GM10248 (cell line): Measurements from ENCODE around the gene ATP5F1E.

Experiments used
- CTCF ChIA-PET: fragments of 300-600 bp; sonication (Branson Sonifier 250); formaldehyde crosslinking; extraction: SDS; loops from one replicate; lab custom pipeline; 2021; ENCODE audit warnings: antibody characterized with exemption; lab: Yijun Ruan, JAX
- POLR2A ChIA-PET: fragments of 350-650 bp; sonication (Branson Sonifier 250); formaldehyde crosslinking; extraction: SDS; loops from one replicate; lab custom pipeline; 2020; ENCODE audit warnings: antibody characterized with exemption; lab: Yijun Ruan, JAX
- DNase-seq: peaks from one replicate; pipeline ENCODE4 v3.0.0; 2012; ENCODE audit errors: extremely low spot score
- TF ChIP-seq, protein P1 (sequence below): IDR thresholded peaks from 2 replicates; pipeline ENCODE4 v1.5.1; 2012; ENCODE audit warnings: mild to moderate bottlenecking, low read depth; ENCODE audit errors: extremely low read depth, missing control alignments, control extremely low read depth

The ATP5F1E gene

GRCh38 chr20:59062081-59062480, 29.9 kb upstream of the ATP5F1E start:
- ChIA-PET POLR2A (no interaction called here), CTCF (no interaction called here)
- TF ChIP-seq, protein P1, sequence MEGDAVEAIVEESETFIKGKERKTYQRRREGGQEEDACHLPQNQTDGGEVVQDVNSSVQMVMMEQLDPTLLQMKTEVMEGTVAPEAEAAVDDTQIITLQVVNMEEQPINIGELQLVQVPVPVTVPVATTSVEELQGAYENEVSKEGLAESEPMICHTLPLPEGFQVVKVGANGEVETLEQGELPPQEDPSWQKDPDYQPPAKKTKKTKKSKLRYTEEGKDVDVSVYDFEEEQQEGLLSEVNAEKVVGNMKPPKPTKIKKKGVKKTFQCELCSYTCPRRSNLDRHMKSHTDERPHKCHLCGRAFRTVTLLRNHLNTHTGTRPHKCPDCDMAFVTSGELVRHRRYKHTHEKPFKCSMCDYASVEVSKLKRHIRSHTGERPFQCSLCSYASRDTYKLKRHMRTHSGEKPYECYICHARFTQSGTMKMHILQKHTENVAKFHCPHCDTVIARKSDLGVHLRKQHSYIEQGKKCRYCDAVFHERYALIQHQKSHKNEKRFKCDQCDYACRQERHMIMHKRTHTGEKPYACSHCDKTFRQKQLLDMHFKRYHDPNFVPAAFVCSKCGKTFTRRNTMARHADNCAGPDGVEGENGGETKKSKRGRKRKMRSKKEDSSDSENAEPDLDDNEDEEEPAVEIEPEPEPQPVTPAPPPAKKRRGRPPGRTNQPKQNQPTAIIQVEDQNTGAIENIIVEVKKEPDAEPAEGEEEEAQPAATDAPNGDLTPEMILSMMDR: no peak
- no peak for DNase-seq

DNA sequence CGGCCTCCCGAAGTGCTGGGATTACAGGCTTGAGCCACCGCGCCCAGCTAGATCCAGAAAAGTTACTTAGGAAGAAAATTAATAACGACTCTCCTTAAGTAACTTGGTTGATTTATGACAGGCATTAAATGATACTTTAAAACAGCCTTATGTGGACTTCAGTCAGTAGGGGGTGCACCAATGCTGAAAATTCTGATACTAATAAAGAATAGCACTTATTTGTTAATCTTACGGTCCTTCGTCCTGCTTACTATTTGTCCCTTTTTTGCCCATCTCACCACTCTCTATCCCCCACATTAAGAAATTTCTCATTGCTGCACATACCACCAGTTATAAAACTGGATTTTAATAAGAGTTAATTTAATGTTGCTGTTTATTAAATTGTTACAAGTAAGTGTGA, 23.2 kb upstream of the ATP5F1E start:
- CTCF ChIA-PET: interaction anchor here (1.3 to 1.7 kb wide), 2 partner anchors 18 to 166 kb away, joined by 3 to 5 read pairs; no protein-coding TSS in a partner anchor
- TF ChIP-seq, protein P1: peak; percentile 37
- DNase-seq: no peak
- POLR2A ChIA-PET: no interaction called here

GRCh38 chr20:59051666-59052185, 19.6 kb upstream of the ATP5F1E start:
- no peak for DNase-seq
- TF ChIP-seq, protein P1: no peak
- CTCF ChIA-PET: interaction anchor here (0.7 to 2.9 kb wide), 3 partner anchors 8 to 172 kb away, joined by 3 to 10 read pairs (median 5); no protein-coding TSS in a partner anchor
- POLR2A ChIA-PET: no interaction called here

- POLR2A ChIA-PET: no interaction called here
- TF ChIP-seq, protein P1: no peak
- no peak for DNase-seq
- CTCF ChIA-PET: interaction anchor here (1.8 to 2.9 kb wide), 2 partner anchors 9 to 173 kb away, joined by 5 to 10 read pairs; no protein-coding TSS in a partner anchor
These were observed 18.3 kb upstream of the ATP5F1E start for GRCh38 chr20:59050437-59050836.

- no peak for DNase-seq
- POLR2A ChIA-PET: no interaction called here
- CTCF ChIA-PET: no interaction called here
- TF ChIP-seq, protein P1: no peak
These were observed 16.5 kb upstream of the ATP5F1E start for GRCh38 chr20:59048681-59049030.

GRCh38 chr20:59047938-59048680, 16.0 kb upstream of the ATP5F1E start:
- ChIA-PET CTCF (interaction anchor here (1.2 kb wide), 1 partner anchor 16 kb away, joined by 3 read pairs; the partner anchor contains the start of gene ATP5F1E), POLR2A (no interaction called here)

More at GRCh38 chr20:59047938-59048680, 16.0 kb upstream of the ATP5F1E start:
- TF ChIP-seq, protein P1: no peak
- DNase-seq: no peak
